ENCODE results near the gene DDX3Y.

The DDX3Y gene

GRCh38 chrY:12941725-12942687 lies 37.3 kb downstream of the DDX3Y start:
- Histone ChIP-seq H3K9ac (ENCODE audit: low read length) (no peak overlapping the region), H3K27ac (ENCODE audit: low read depth, low read length, poor library complexity, severe bottlenecking) (no peak overlapping the region), H3K4me2 (ENCODE audit: low read length) (no peak overlapping the region), H4K20me1 (ENCODE audit: insufficient read depth, low read length) (no peaks in the 10 kb centered on the region), H3K9me3 (ENCODE audit: low read length) (no peaks in the 10 kb centered on the region), H3K9me2 (ENCODE audit: low read depth, low read length) (no peaks in the 10 kb centered on the region), H3K79me2 (ENCODE audit: insufficient read depth, low read length) (no peaks in the 10 kb centered on the region), H3K4me3 (ENCODE audit: low read depth, low read length, poor library complexity, severe bottlenecking) (no peak overlapping the region), H2AFZ (ENCODE audit: low read length) (no peak overlapping the region), H3K27me3 (ENCODE audit: insufficient read depth, low read length) (no peaks in the 10 kb centered on the region), H3K4me1 (ENCODE audit: insufficient read depth, low read length, severe bottlenecking) (no peaks in the 10 kb centered on the region), H3K36me3 (ENCODE audit: insufficient read depth, low read length) (no peaks in the 10 kb centered on the region), H3F3A (ENCODE audit: insufficient read depth, low read length) (no peaks in the 10 kb centered on the region)
- TF ChIP-seq EZH2 (IDR thresholded peaks at IDR 0.05; ENCODE audit: borderline replicate concordance, low read length) (no peak), CTCF (IDR thresholded peaks at IDR 0.05; ENCODE audit: low read length) (no peak)

All from OCI-LY1 (cell line).